Right lobe of liver (tissue), 4 donors: Measurements from ENCODE around the gene NUP85.

Experiments
- CTCF ChIP-seq, 4 donors: fragments of 200-600 bp in 3 of 4; fragments of 450-650 bp in 1 of 4; IDR thresholded peaks; one replicate each; pipeline versions ENCODE4 v1.5.1 to v1.8.0; 2016 to 2022; ENCODE audit warnings: antibody characterized with exemption in 4 of 4, mild to moderate bottlenecking in 2 of 4
- POLR2A ChIP-seq: fragments of 450-650 bp; IDR thresholded peaks from one replicate; pipeline ENCODE4 v1.6.1; 2017; ENCODE audit warnings: antibody characterized with exemption, mild to moderate bottlenecking
- donor health status: DM: no; HTN: no; CAD: no.
- donor health status: DM: no; HTN: no; CAD: no.
- donor health status: DM: no; HTN: yes; CAD: no.

GRCh38 chr17:75176625-75177024 is 28.9 kb upstream of the NUP85 start:
- TF ChIP-seq POLR2A: no peak
- TF ChIP-seq CTCF (IDR thresholded peaks at IDR 0.05): no peak
